ENCODE measurements around the gene TGIF2.
"Not testable (repeated sequence)": the region's sequence is repeated elsewhere in the genome, so short reads cannot be mapped to it uniquely, and the experiment has no call there.

The TGIF2 gene

DNA sequence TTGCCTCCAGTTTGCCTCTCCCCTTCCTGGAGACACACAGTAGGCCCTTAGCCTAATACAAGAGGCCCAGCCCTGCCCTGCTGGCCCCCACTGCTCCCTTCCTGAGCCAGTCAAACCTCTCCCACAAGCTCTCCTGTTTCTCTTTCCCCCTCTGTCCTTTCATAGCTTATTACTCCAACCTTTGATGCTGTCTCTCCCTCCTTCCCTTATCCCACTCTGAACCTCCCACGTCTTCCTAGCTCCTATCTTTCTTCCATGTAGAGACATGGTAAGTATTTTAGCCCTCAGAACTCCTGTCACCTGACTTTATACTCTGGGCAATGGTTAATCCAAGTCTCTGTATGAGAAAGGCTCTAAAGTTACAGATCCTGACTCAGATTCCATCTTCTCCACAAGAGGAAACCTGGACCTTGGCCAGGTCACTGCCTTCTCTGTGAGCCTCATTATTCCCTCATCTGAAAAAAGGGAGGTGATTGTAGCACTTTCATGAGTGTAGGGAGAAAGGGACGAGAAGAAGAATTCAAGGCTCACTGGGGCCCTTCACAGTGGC lies 6.7 kb downstream of the TGIF2 start:
- no peak for DNase-seq

DNA sequence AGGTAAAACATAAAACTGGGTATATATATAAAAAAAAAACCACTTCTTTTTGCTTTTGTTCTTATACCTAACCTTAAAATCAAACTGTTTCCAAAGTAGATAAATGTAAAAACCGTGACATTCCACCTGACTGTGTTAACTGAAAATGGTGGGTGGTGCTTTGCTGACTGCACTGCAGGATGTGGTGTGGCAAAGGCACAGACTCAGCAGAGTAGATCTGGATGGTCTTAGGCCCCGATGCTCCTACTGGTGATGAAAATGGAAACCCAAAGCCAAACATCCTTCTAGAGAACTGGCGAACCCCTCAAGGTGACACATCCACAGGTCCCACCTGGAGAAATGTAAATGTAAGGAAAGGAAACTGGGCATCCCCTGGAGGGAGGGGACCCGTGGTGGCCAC lies 8.9 kb downstream of the TGIF2 start:
- DNase-seq = peak; percentile 52

DNA sequence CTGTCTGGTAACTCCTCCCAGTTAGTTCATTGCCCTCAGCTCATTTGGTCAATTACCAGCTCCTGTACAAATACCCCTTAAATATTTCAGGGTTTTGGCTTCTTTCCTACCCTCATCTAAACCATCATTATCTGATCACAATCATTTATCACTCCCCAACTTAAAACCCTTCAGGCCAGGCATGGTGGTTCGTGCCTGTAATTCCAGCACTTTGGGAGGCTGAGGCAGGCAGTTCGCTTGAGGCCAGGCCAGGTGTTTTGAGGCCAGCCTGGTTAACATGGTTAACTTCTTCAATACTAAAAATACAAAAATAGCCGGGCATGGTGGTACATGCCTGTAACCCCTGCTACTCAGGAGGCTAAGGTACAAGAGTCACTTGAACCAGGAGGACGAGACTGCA lies 9.4 kb downstream of the TGIF2 start:
- no peak for DNase-seq

DNA sequence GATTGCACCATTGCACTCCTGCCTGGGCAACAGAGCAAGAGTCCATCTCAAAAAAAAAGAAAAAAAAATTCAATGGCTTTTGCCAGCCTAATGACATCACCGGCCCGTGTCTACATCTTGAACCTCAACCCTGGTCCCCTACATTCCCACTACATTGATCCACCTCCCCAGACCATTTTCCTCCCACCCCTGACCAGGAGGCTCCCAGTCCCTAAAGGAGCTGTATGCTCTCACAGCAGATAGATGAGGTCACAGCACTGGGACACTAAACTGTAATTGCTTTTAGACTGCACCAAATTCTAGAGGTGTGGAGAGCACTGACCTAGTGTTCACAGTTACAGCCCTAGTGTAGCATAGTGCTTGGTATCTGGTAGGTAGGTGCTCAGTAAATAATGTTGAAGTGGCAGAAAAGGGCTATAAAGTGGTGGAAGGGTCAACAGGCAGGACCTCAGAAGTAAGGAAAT lies 10.7 kb downstream of the TGIF2 start:
- no peak for DNase-seq

- DNase-seq = no peak
These were observed 12.2 kb downstream of the TGIF2 start for GRCh38 chr20:36585410-36586125.

GRCh38 chr20:36587388-36588070 lies 14.1 kb downstream of the TGIF2 start:
- DNase-seq = no peak

- no peak for DNase-seq
These were observed 17.9 kb downstream of the TGIF2 start for GRCh38 chr20:36591281-36591680.

GRCh38 chr20:36591854-36592641 lies 18.7 kb downstream of the TGIF2 start:
- DNase-seq = peak; percentile 55

DNA sequence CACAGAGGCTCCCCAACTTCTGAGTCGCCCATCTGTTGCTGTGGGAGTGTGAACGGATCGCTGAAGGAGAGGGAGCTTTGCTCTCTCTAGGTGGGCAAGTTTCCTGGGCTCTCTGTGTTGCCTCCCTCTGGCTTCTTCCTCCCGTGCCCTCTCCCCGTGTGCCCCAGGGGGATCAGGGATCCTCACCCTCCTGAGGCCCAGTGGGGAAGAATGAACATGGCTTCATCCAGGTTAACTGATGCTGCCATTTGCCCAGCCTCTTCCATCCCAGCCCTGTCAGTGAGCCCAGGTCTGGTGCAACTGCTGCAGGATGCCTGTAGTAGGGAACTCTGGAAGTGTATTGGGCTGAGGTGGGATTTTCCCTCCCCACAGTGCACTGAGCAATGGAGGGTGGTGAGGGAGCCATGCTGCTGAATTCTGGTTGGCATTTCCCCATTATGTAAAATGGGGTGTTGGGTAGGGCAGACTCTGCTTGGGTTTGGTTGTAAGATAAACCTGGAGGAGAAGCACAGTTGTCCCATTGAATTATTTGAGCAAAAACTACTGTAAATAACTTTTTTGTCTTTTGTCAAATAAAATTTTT lies 20.0 kb downstream of the TGIF2 start:
- no peak for DNase-seq

DNA sequence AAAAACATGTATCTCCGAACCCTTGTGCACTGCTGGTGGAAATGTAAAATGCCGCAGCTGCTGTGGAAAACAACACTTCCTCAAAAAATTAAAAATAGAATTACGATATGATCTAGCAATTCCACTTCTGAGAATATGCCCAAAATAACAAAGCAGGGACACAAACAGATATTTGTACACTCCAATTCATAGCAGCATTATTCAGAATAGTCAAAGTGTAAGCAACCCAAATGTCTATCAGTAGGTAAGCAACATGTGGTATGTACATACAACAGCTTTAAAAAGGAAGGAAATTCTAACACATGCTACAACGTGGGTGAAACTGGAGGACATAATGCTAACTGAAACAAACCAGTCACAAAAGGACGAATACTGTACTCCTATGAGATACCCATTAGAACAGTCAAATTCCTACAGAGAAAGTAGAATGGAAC lies 26.5 kb downstream of the TGIF2 start:
- DNase-seq = no peak

DNA sequence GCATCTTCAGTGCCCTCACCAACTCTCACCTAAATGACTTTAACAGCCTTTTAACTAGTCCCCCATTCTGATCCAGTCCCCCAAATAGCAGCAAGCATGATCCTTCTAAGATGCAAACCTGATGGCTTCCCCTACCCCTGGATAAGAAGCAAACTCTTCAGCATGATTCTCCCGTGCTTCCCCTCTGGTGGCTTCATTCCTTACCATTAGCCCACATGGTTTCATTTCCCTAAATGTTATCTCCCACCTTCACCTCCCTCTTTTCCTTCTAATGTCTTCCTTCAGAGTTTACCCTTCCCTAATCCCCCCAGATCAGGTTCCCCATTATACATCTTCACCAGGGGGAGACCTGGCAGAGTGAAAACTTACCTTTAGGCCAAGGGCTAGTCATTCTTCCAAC lies 28.1 kb downstream of the TGIF2 start:
- no peak for DNase-seq

DNA sequence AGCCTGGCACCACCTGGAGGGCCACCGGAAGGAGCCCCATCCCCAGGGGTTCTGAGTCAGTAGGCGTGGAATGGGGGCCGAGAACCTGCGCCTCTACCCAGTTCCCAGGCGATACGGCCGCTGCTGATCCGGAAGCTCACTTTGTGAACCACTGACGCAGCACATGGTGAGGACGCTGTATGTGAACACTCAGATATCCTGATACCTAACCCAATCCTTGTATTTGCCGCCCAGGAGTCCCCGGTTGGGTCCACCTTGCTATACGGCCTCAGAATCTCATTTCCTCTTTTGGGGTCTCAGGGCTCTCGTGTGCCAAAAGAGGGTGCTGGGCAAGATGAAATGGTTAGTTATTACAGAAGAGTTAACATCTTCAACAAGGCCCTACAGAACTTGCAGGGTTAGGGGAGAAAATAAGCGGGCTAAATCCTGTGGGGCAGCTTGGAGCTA lies 31.6 kb downstream of the TGIF2 start:
- DNase-seq = peak; percentile 62

- peak; percentile 100 for DNase-seq
These were observed 32.2 kb downstream of the TGIF2 start, which contains the start of gene RAB5IF for GRCh38 chr20:36605399-36606157. RAB5IF (plus strand) TSS chr20:36605779; CDS start chr20:36605952, 173 bp downstream.

- DNase-seq = peak; percentile 54
These were observed 33.0 kb downstream of the TGIF2 start for GRCh38 chr20:36606158-36607066.

GRCh38 chr20:36607586-36608387 lies 34.4 kb downstream of the TGIF2 start:
- DNase-seq = no peak

GRCh38 chr20:36608388-36608728 lies 35.0 kb downstream of the TGIF2 start:
- not testable (repeated sequence) for DNase-seq

DNA sequence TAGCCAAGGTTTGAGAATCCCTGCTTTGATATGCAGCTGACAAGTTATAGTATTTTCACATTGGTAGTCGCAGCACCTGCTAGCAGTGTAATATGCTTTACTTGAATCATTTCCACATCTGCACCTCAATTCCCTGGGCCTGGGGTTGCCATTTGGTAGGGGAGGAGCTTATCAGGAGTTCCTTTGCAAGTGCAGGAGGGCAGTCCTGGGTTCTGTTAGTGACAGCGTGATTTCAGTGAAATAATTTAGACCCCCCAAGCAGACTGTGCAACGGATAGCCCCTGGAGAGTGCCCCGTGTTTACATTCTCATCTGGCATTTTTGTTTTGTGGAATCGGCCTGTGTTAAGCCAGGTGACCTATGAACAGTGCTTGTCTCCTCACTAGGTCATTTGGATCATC lies 38.2 kb downstream of the TGIF2 start:
- DNase-seq = no peak

DNA sequence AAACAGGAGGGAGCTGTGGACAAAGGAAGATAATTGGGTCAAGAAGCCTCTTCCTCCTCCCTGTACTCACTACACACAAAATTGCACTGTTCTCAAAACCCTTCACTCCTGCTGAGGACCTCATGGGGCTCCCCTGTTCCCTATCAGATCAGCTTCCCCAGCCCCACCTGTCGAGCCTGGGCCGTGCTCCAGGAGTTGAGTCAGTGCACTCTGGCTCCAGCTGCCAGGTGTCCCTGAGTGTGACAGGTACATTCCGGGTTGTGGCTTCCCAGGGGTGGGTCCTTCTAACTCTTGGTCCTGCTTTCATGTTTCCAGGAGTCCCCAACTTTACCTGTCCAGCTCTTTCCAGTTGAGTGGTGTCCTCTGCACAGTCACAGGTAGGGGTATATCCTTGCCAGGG lies 40.6 kb downstream of the TGIF2 start:
- no peak for DNase-seq

DNA sequence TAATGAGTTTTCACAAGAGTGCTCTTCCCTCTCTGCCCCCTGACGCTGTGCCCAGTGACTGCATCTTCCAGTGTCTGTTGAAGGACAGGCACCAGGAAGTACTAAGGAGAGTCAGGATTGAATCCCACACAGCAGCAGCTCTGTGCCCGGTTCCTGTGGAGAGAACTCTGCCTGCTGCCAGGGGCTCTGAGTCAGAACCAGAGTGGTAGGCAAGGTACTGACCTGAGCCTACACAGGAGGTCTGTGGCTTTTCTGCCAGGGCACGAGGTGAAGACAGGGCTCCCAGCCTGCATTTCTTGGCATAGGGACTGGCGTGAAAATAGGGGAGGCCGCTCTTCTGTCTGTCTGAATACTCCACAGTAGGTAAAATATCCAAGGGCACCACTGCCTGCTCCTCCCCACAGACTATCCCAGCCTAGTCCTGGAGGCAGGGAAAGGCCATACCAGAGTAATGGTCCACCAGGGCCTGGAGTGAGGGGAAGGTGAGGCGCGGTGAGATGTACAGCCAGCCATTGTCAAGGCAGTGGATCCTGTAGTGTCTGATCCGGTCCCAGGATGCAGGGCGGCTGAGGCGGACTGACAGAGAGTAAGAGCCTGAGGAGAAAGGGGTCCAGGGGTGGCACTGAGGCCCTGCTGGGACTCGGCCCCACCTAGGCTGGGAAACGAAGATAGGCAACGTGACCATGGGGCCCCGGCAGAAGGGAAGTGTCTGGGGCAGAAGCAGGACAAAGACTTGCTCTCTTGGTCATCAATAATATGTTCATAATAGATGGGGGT lies 41.6 kb downstream of the TGIF2 start:
- DNase-seq = no peak
